Gastrocnemius medialis (tissue), 4 donors: Measurements from ENCODE around the gene SLC17A8.

Source experiments
- POLR2A ChIP-seq, 2 donors: fragments of 450-650 bp; IDR thresholded peaks; one replicate each; pipeline ENCODE4 v1.6.1; 2017; ENCODE audit warnings: antibody characterized with exemption in 2 of 2, mild to moderate bottlenecking in 2 of 2, moderate library complexity in 2 of 2
- TF ChIP-seq, protein P1 (sequence below), 5 experiments: fragments of 450-650 bp in 3 of 5; fragments of 200-600 bp in 2 of 5; sonication (generic) in 2 of 5; IDR thresholded peaks in 4 of 5; conservative IDR thresholded peaks in 1 of 5; 1 replicate in 4 of 5; 2 replicates in 1 of 5; pipeline ENCODE4 v1.5.1; 2016 to 2019; ENCODE audit warnings: antibody characterized with exemption in 5 of 5, mild to moderate bottlenecking in 3 of 5, moderate library complexity in 3 of 5

DNA sequence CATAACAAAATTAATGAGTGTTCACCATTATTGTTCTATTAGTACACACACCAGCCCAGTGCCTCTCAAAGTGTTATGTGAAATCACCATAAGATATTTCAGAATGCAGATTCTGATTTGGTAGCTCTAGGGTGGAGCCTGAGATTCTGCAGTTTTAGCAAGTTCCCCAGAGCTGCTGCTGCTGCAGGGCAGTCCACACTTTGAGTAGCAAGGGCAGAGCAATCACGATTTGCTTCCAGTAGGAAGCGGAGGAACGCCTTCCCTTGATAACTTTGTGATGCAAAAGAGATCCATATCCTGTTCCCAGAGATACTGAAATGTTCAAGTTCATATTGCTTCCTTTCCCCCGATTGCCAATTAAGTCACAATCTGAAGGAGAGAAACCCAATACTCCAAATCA is 57.9 kb downstream of the SLC17A8 start:
- TF ChIP-seq, protein P1, sequence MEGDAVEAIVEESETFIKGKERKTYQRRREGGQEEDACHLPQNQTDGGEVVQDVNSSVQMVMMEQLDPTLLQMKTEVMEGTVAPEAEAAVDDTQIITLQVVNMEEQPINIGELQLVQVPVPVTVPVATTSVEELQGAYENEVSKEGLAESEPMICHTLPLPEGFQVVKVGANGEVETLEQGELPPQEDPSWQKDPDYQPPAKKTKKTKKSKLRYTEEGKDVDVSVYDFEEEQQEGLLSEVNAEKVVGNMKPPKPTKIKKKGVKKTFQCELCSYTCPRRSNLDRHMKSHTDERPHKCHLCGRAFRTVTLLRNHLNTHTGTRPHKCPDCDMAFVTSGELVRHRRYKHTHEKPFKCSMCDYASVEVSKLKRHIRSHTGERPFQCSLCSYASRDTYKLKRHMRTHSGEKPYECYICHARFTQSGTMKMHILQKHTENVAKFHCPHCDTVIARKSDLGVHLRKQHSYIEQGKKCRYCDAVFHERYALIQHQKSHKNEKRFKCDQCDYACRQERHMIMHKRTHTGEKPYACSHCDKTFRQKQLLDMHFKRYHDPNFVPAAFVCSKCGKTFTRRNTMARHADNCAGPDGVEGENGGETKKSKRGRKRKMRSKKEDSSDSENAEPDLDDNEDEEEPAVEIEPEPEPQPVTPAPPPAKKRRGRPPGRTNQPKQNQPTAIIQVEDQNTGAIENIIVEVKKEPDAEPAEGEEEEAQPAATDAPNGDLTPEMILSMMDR (IDR thresholded peaks at IDR 0.05 in 4 of 5, conservative IDR thresholded peaks at IDR 0.05 in 1 of 5) = no peak
- TF ChIP-seq POLR2A (IDR thresholded peaks at IDR 0.05) = no peak
